ENCODE measurements around the gene SMARCB1.

Gene SMARCB1

DNA sequence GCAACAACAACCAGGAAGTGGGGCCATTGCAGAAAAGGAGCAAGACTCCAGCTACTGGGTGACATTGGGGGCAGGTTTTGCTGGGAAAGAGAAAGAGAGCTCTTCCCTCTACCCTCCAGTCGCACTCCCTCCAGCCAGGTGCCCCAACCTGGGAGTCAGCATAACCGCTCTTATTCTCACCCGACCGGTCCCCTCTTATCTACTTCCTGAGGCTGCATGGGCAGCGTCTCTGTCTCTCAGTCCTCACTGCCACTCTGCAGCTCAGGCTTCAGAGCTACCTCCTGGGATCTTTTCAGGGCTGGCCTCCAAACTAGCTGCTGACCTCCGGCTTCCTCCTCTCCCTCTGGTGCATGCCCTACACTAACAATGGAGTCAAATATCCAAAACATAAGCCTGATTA is 41.0 kb upstream of the SMARCB1 start:
- DNase-seq (ENCODE audit: insufficient read length, low spot score) (no peak), FAIRE-seq (no peak)
- no peak for TF ChIP-seq CTCF (IDR thresholded peaks at IDR 0.05; ENCODE audit: insufficient read depth, missing control alignments)

- FAIRE-seq: no peak
- TF ChIP-seq CTCF (IDR thresholded peaks at IDR 0.05; ENCODE audit: insufficient read depth, missing control alignments): no peak
- no peak for DNase-seq (ENCODE audit: insufficient read length, low spot score)
Measured at GRCh38 chr22:23749841-23750301, 36.9 kb upstream of the SMARCB1 start.

GRCh38 chr22:23750367-23750713 is 36.4 kb upstream of the SMARCB1 start:
- DNase-seq (ENCODE audit: insufficient read length, low spot score): no peak
- FAIRE-seq: no peak
- no peak for TF ChIP-seq CTCF (IDR thresholded peaks at IDR 0.05; ENCODE audit: insufficient read depth, missing control alignments)

DNA sequence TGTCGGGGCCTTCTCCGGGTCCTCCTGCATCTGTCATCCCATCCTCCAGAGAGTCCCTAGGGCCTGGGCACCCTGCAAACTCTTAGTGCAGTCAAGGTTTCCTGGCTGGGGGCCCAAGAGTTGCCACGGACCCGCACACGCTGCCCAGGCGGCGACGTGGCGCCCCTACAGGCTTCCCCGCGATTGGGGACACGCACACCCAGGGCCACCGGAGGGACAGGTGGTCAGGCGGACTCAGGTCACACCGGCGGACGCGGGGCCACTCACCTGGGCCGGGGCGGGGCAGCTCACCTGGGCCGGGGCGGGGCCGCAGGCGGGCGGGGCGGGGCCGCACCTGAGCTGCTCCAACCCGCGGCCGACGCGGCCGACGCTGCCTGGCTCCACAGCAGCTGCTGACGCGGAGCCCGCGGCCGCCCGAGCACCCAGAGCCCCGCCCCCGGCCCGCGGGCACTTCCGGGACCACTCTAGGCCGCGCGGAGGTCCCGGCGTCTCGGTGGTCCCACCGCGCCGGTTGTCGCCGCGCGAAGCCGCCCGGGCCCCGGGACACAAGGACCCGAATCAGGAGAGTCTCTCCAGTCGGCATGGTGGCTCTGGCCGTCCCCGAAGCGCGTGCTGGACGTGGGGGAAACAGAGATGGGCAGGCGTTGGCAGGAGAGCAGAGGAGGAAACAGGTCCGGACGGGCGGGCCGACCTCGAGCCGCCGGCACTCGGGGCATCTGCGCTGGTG is 35.9 kb upstream of the SMARCB1 start, which contains the start of gene ZNF70:
Gene ZNF70, minus strand, starts transcription at position 399 of the 727 bp plus-strand sequence. CDS start 5,972 bp downstream, outside the sequence.
- DNase-seq (ENCODE audit: insufficient read length, low spot score): peak; percentile 89
- peak; percentile 12 for TF ChIP-seq CTCF (IDR thresholded peaks at IDR 0.05; ENCODE audit: insufficient read depth, missing control alignments)
- FAIRE-seq: no peak

- DNase-seq (ENCODE audit: insufficient read length, low spot score): no peak
- TF ChIP-seq CTCF (IDR thresholded peaks at IDR 0.05; ENCODE audit: insufficient read depth, missing control alignments): no peak
- no peak for FAIRE-seq
Measured at GRCh38 chr22:23751441-23751996, 35.2 kb upstream of the SMARCB1 start.

- no peak for FAIRE-seq
- no peak for TF ChIP-seq CTCF (IDR thresholded peaks at IDR 0.05; ENCODE audit: insufficient read depth, missing control alignments)
- no peak for DNase-seq (ENCODE audit: insufficient read length, low spot score)
Measured at GRCh38 chr22:23752090-23752691, 34.6 kb upstream of the SMARCB1 start.

- FAIRE-seq (no peak), DNase-seq (ENCODE audit: insufficient read length, low spot score) (no peak)
- TF ChIP-seq CTCF (IDR thresholded peaks at IDR 0.05; ENCODE audit: insufficient read depth, missing control alignments): no peak
Measured at GRCh38 chr22:23752750-23753149, 34.0 kb upstream of the SMARCB1 start.
